GM10248 (cell line): ENCODE data around the gene ABCC4.

ENCODE experiments used
- CTCF ChIA-PET: fragments of 300-600 bp; sonication (Branson Sonifier 250); formaldehyde crosslinking; extraction: SDS; loops from one replicate; lab custom pipeline; 2021; ENCODE audit warnings: antibody characterized with exemption; lab: Yijun Ruan, JAX
- POLR2A ChIA-PET: fragments of 350-650 bp; sonication (Branson Sonifier 250); formaldehyde crosslinking; extraction: SDS; loops from one replicate; lab custom pipeline; 2020; ENCODE audit warnings: antibody characterized with exemption; lab: Yijun Ruan, JAX
- DNase-seq: peaks from one replicate; pipeline ENCODE4 v3.0.0; 2012; ENCODE audit errors: extremely low spot score
- CTCF ChIP-seq: IDR thresholded peaks from 2 replicates; pipeline ENCODE4 v1.5.1; 2012; ENCODE audit warnings: mild to moderate bottlenecking, low read depth; ENCODE audit errors: extremely low read depth, missing control alignments, control extremely low read depth

ABCC4 gene

DNA sequence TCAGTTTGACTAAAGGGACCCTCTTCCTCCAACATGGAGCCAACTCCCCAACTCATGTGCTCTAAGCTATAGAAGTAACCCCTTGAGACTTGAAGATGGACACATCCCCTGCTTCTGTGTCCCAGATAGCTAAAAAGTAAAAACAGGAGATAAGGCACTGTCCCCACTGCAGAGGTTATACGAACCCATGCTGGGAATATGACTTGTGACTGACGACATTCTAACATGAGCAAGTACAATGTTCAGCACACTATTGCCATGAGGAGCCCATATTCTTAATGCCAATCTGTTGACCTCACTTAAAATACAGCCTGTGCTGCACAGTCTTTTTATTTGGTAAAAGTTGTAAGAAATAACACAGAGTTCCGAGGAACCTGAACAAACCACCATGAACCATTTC lies 71.4 kb downstream of the ABCC4 start:
- CTCF ChIA-PET: interaction anchor here (0.8 to 1.8 kb wide), 7 partner anchors 10 to 175 kb away, joined by 3 to 8 read pairs (median 3); no protein-coding TSS in a partner anchor
- POLR2A ChIA-PET: no interaction called here
- no peak for DNase-seq
- TF ChIP-seq CTCF: no peak

GRCh38 chr13:95228130-95228529 lies 73.1 kb downstream of the ABCC4 start:
- POLR2A ChIA-PET: no interaction called here

DNA sequence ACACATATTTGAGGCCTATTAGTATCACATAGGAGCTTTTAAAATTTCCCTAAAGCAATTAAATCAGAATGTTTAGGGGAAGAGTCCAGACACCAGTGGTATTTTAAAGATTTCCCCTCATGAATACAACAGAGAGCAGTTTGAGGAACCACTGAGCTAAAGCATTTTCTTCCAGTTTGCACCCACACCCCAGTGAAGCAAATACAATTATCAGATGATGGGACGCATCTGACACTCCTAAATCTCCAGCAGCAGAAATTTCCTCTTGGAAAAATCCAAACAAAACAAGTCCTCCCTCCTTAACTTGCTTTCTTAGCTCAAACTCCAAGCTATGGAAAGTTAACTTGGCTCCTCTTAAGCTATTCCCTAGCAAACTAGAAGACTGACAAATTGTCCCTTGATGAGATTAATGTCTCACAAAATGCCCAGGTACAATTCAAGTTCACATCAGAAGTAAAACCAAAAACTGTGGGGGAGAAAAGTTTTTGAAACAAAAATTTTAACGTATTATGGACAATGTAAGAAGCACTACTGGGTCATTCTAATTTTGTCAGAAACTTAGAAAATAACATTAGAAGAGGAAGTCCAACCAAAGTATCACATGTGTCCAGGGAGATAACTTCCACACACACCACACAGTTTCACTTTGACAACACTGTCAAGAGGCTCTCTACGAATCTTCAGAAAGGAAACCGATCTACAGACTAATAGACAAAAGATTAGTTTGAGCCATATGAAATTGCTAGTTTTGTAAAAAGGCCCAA lies 74.1 kb downstream of the ABCC4 start:
- DNase-seq: peak; percentile 69
- ChIA-PET CTCF (interaction anchor here (0.9 to 3.3 kb wide), 20 partner anchors 11 to 254 kb away, joined by 3 to 31 read pairs (median 5); partner anchors contain the start of gene ABCC4), POLR2A (no interaction called here)
- no peak for TF ChIP-seq CTCF

More at GRCh38 chr13:95228130-95228529, 73.1 kb downstream of the ABCC4 start:
- no peak for TF ChIP-seq CTCF
- DNase-seq: no peak
- CTCF ChIA-PET: interaction anchor here (1.1 to 3.3 kb wide), 5 partner anchors 10 to 38 kb away, joined by 3 to 31 read pairs (median 11); no protein-coding TSS in a partner anchor

GRCh38 chr13:95226476-95226875 lies 74.8 kb downstream of the ABCC4 start:
- ChIA-PET CTCF (interaction anchor here (0.9 to 3.3 kb wide), 19 partner anchors 10 to 254 kb away, joined by 3 to 31 read pairs (median 5); partner anchors contain the start of gene ABCC4), POLR2A (no interaction called here)
- DNase-seq: no peak
- no peak for TF ChIP-seq CTCF

DNA sequence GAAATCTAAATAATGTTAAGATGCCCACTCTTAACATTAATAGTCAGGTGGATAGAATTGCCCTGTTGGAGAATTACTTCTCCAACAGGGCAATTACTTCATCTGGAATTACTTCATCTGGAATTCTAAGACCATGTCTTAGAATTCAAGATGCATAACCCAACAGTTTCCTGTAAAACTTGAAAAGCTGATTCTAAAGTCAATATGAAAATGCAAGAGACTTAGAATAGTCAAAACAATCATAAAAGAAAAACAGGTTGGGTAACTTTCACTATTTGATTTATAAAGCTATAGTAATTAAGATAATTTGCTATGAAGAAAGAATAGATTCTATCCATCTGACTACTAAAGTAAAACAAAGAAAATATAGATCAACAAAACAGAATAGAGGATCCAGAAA lies 75.2 kb downstream of the ABCC4 start:
- TF ChIP-seq CTCF: no peak
- ChIA-PET CTCF (interaction anchor here (0.9 to 3.3 kb wide), 16 partner anchors 10 to 255 kb away, joined by 3 to 31 read pairs (median 6); partner anchors contain the start of gene ABCC4), POLR2A (no interaction called here)

GRCh38 chr13:95224064-95224463 lies 77.2 kb downstream of the ABCC4 start:
- CTCF ChIA-PET: interaction anchor here (1.0 to 2.4 kb wide), 5 partner anchors 24 to 180 kb away, joined by 3 to 9 read pairs (median 3); no protein-coding TSS in a partner anchor
- no peak for DNase-seq
- TF ChIP-seq CTCF: no peak
- POLR2A ChIA-PET: no interaction called here

More for the DNA sequence above, 75.2 kb downstream of the ABCC4 start:
- DNase-seq: no peak
